Fibroblast of lung (primary cell): ENCODE measurements around the gene TNS1. TPM values are rescaled to one million over a fixed set of nuclear protein-coding genes. Genes with fewer than 3 reads are reported as not detected.

ENCODE experiments used
- DNase-seq, 2 donors: peaks; one replicate each; pipeline versions ENCODE4 v3.0.0 to v3.0.0-alpha.2; 2010; ENCODE audit warnings: low read depth in 2 of 2
- H2AFZ ChIP-seq: 2 replicates; pipeline ENCODE4 v1.5.1; 2012; ENCODE audit warnings: low read length, control low read depth, inconsistent platforms
- H3K27ac ChIP-seq: 2 replicates; pipeline ENCODE4 v1.5.1; 2011; ENCODE audit warnings: low read length, control low read depth; ENCODE audit not compliant: insufficient read depth
- H3K27me3 ChIP-seq: 2 replicates; pipeline ENCODE4 v1.5.1; 2011; ENCODE audit warnings: mild to moderate bottlenecking, low read length; ENCODE audit not compliant: control insufficient read depth, insufficient read depth
- H3K36me3 ChIP-seq: 2 replicates; pipeline ENCODE4 v1.5.1; 2011; ENCODE audit warnings: low read length; ENCODE audit not compliant: control insufficient read depth, insufficient read depth
- H3K4me1 ChIP-seq: 2 replicates; pipeline ENCODE4 v1.5.1; 2011; ENCODE audit warnings: low read length; ENCODE audit not compliant: control insufficient read depth, insufficient read depth; ENCODE audit errors: extremely low read depth
- H3K4me2 ChIP-seq: 2 replicates; pipeline ENCODE4 v1.5.1; 2011; ENCODE audit warnings: low read length, control low read depth; ENCODE audit not compliant: insufficient read depth; ENCODE audit errors: extremely low read depth
- H3K4me3 ChIP-seq, 4 experiments: fragments of 200-600 bp in 1 of 4; sonication (generic) in 1 of 4; replicated peaks in 1 of 4; 2 replicates each; pipeline ENCODE4 v1.5.1; 2011 to 2016; ENCODE audit warnings: low read length in 4 of 4, low read depth in 3 of 4, mild to moderate bottlenecking in 3 of 4, control low read depth in 2 of 4, inconsistent platforms in 1 of 4, mixed read lengths in 1 of 4; ENCODE audit not compliant: insufficient read depth in 1 of 4; ENCODE audit errors: control extremely low read depth in 1 of 4
- H3K79me2 ChIP-seq: 2 replicates; pipeline ENCODE4 v1.5.1; 2012; ENCODE audit warnings: mild to moderate bottlenecking, low read length, inconsistent platforms; ENCODE audit not compliant: control insufficient read depth, insufficient read depth
- H3K9ac ChIP-seq: 2 replicates; pipeline ENCODE4 v1.5.1; 2011; ENCODE audit warnings: mild to moderate bottlenecking, low read length, control low read depth; ENCODE audit not compliant: insufficient read depth
- H3K9me3 ChIP-seq: 2 replicates; pipeline ENCODE4 v1.5.1; 2012; ENCODE audit warnings: low read depth, low read length; ENCODE audit not compliant: control insufficient read depth, insufficient read depth
- H4K20me1 ChIP-seq: 2 replicates; pipeline ENCODE4 v1.5.1; 2011; ENCODE audit warnings: low read length; ENCODE audit not compliant: control insufficient read depth, insufficient read depth; ENCODE audit errors: extremely low read depth
- CTCF ChIP-seq, 2 donors: IDR thresholded peaks in 1 of 2; conservative IDR thresholded peaks in 1 of 2; 1 replicate in 1 of 2; 2 replicates in 1 of 2; pipeline ENCODE4 v1.5.1; 2011 to 2012; ENCODE audit warnings: low read length in 2 of 2, control low read depth in 1 of 2, inconsistent platforms in 1 of 2, low read depth in 1 of 2, mild to moderate bottlenecking in 1 of 2
- EZH2 ChIP-seq: IDR thresholded peaks from 2 replicates; pipeline ENCODE4 v1.5.1; 2012; ENCODE audit warnings: low read length, control low read depth, mild to moderate bottlenecking; ENCODE audit errors: missing control alignments
- polyA plus RNA-seq, 2 donors: library from polyadenylated mRNA; depleted of rRNA in 1 of 2; stranded (reverse) in 1 of 2; unstranded in 1 of 2; fragments of >200 nt; gene quantifications; 2 replicates each; pipeline ENCODE4 v1.2.1, GENCODE V29; 2011 to 2012; ENCODE audit warnings: missing spikeins in 1 of 2
- total RNA-seq: library from RNA; depleted of rRNA; stranded (reverse); fragments of >200 nt; gene quantifications from 2 replicates; pipeline ENCODE4 v1.2.1, GENCODE V29; 2014

Gene TNS1
- total and polyA plus RNA-seq, 2 donors (not counting 1 experiment from before 2014, with no cell fraction given), result 44.4 to 47.1 TPM

DNA sequence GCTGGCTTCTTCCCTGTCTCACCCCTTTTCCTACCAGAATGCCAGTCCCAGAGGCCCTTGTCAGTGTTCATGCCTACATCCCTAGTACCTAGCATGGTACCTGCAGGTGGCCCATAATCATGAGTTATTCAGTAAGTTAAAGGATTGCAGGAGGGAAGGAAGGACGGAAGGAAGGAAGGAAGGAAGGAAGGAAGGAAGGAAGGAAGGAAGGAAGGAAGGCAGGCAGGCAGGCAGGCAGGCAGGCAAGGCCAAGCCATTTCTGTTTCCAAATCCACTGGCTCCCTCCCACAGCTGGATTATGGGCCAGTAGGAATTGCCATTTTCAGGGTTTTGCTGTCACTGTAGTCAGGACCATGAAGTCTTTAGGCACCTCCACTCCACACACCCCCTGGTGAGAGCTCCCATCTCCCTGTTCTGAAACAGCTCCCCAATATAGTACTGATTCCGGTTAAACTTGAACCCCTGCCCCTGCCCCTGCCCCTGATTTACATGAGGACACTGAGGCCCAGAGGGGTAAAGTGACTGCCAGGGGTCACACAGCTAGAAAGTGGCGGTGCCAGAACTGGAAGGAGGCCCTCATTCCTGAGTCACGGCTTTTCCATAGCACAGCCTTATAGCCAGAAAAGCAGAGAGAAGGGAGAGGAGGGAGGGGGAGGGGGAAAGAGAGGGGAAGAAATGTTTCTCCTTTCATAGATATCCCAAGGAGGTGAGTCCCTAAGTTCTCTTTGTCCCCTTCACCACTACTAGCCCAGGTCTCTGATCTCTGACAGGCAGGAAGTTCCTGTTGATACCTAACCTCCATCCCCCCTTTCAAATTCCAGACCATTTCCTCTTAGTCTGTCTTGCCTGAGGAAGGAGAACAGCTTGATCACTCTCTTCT, 12.2 kb upstream of the TNS1 start:
- Histone ChIP-seq H3K79me2 (no peaks in the 10 kb centered on the region), H3K27ac (no peak overlapping the region), H3K4me3 (no peak overlapping the region), H3K4me1 (no peaks in the 10 kb centered on the region), H4K20me1 (no peaks in the 10 kb centered on the region), H3K9me3 (no peaks in the 10 kb centered on the region), H2AFZ (no peak overlapping the region), H3K9ac (no peak overlapping the region), H3K27me3 (peaks cover 3% of the 10 kb centered on the region), H3K36me3 (no peaks in the 10 kb centered on the region), H3K4me2 (no peak overlapping the region)
- peak in 1 of 2 donors; percentile 23 for DNase-seq
- TF ChIP-seq CTCF (conservative IDR thresholded peaks at IDR 0.05 in 1 of 2, IDR thresholded peaks at IDR 0.05 in 1 of 2; ENCODE audit: low read depth in 1 of 2, low read length in 2 of 2) (no peak), EZH2 (no peak)

- Histone ChIP-seq H4K20me1 (no peaks in the 10 kb centered on the region), H3K4me2 (no peak overlapping the region), H3K27me3 (no peaks in the 10 kb centered on the region), H3K27ac (no peak overlapping the region), H3K4me3 (no peak overlapping the region), H3K36me3 (no peaks in the 10 kb centered on the region), H3K9ac (no peak overlapping the region), H3K4me1 (peaks cover 2% of the 10 kb centered on the region), H2AFZ (no peak overlapping the region), H3K9me3 (no peaks in the 10 kb centered on the region), H3K79me2 (no peaks in the 10 kb centered on the region)
- TF ChIP-seq CTCF (conservative IDR thresholded peaks at IDR 0.05 in 1 of 2, IDR thresholded peaks at IDR 0.05 in 1 of 2; ENCODE audit: low read depth in 1 of 2, low read length in 2 of 2), result no peak
- no peak for TF ChIP-seq EZH2
- no peak for DNase-seq
Observed at GRCh38 chr2:218013289-218013688, 10.5 kb upstream of the TNS1 start.

DNA sequence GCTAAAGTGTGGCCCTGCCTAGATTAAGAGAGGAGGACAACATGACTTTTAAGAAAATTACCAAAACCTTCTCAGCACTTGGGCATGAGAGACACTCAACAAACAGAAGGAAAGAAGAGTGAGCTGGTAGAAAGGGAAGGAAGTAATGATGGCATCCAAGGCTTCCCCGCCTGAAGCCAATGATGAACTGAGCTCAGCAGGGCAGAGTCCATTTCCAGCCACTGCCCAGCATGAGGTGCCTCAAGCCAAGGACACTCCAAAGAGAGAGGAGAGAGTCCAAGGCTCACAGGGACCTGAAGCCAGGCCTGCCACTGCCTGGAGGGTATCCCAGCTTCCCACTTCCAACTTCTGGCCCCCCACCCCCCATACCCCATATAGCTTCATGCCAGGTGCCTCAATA, 9.5 kb upstream of the TNS1 start:
- Histone ChIP-seq H3K4me2 (no peak overlapping the region), H3K9ac (no peak overlapping the region), H3K9me3 (no peaks in the 10 kb centered on the region), H3K4me1 (peaks cover 7% of the 10 kb centered on the region), H3K27me3 (no peaks in the 10 kb centered on the region), H3K36me3 (no peaks in the 10 kb centered on the region), H3K79me2 (no peaks in the 10 kb centered on the region), H4K20me1 (no peaks in the 10 kb centered on the region), H3K4me3 (no peak overlapping the region), H2AFZ (no peak overlapping the region), H3K27ac (no peak overlapping the region)
- DNase-seq, result no peak
- TF ChIP-seq CTCF (conservative IDR thresholded peaks at IDR 0.05 in 1 of 2, IDR thresholded peaks at IDR 0.05 in 1 of 2; ENCODE audit: low read depth in 1 of 2, low read length in 2 of 2) (no peak), EZH2 (no peak)
